SU-DHL-6 (cell line): ENCODE measurements around the gene IARS2.

ENCODE experiments used
- H2AFZ ChIP-seq: fragments of 200-600 bp; sonication (generic); 2 replicates; pipeline ENCODE4 v1.6.1; 2014; ENCODE audit warnings: low read depth, mild to moderate bottlenecking, moderate library complexity, mixed read lengths, antibody characterized with exemption, low read length; ENCODE audit not compliant: severe bottlenecking
- H3F3A ChIP-seq: fragments of 200-600 bp; shearing (Covaris generic); 2 replicates; pipeline ENCODE4 v1.6.0; 2016; ENCODE audit warnings: antibody characterized with exemption, mild to moderate bottlenecking; ENCODE audit not compliant: insufficient read depth
- H3K27ac ChIP-seq: fragments of 200-600 bp; sonication (generic); 2 replicates; pipeline ENCODE4 v1.5.1; 2016; ENCODE audit warnings: low read depth, mild to moderate bottlenecking, low read length, moderate library complexity, mixed read lengths
- H3K27me3 ChIP-seq: fragments of 200-600 bp; sonication (generic), shearing (Covaris generic); 2 replicates; pipeline ENCODE4 v1.6.0; 2014; ENCODE audit warnings: mild to moderate bottlenecking, low read length
- H3K36me3 ChIP-seq: fragments of 200-600 bp; sonication (generic); 2 replicates; pipeline ENCODE4 v1.6.1; 2014; ENCODE audit warnings: mild to moderate bottlenecking, low read length, mixed read lengths
- H3K4me2 ChIP-seq: fragments of 300-600, 200-600 bp; shearing (Covaris generic), sonication (generic); 2 replicates; pipeline ENCODE4 v1.6.0; 2014; ENCODE audit warnings: low read length, low read depth, mild to moderate bottlenecking; ENCODE audit not compliant: poor library complexity, severe bottlenecking
- H3K4me3 ChIP-seq: fragments of 200-600 bp; sonication (generic); 2 replicates; pipeline ENCODE4 v1.5.1; 2014; ENCODE audit warnings: antibody characterized with exemption, low read length, mild to moderate bottlenecking, mixed read lengths; ENCODE audit not compliant: insufficient read depth, poor library complexity, severe bottlenecking
- H3K79me2 ChIP-seq: fragments of 200-600 bp; sonication (generic); 2 replicates; pipeline ENCODE4 v1.6.1; 2014; ENCODE audit warnings: mild to moderate bottlenecking, low read length, moderate library complexity; ENCODE audit not compliant: insufficient read depth
- H3K9ac ChIP-seq: fragments of 200-600 bp; sonication (generic); 2 replicates; pipeline ENCODE4 v1.7.0; 2014; ENCODE audit warnings: mild to moderate bottlenecking, low read length
- H3K9me2 ChIP-seq: fragments of 200-600 bp; sonication (generic); replicated peaks from 2 replicates; pipeline ENCODE4 v1.6.1; 2014; ENCODE audit warnings: low read length; ENCODE audit not compliant: insufficient read depth
- H3K9me3 ChIP-seq: fragments of 200-600 bp; sonication (generic); 2 replicates; pipeline ENCODE4 v1.6.1; 2014; ENCODE audit warnings: low read length, mixed read lengths; ENCODE audit not compliant: insufficient read depth
- H4K20me1 ChIP-seq: fragments of 200-600 bp; sonication (generic); 2 replicates; pipeline ENCODE4 v1.6.1; 2014; ENCODE audit warnings: low read depth, mild to moderate bottlenecking, antibody characterized with exemption, low read length, moderate library complexity, mixed read lengths
- EZH2phosphoT487 ChIP-seq: fragments of 200-600 bp; sonication (generic), shearing (Covaris generic); conservative IDR thresholded peaks from 2 replicates; pipeline ENCODE4 v1.6.1; 2018; ENCODE audit warnings: mild to moderate bottlenecking, antibody characterized with exemption, low read length, moderate library complexity, mixed read lengths
- TF ChIP-seq, protein P1 (sequence below): fragments of 200-600 bp; sonication (generic); IDR thresholded peaks from one replicate; pipeline ENCODE4 v1.5.1; 2017; ENCODE audit warnings: antibody characterized with exemption, mild to moderate bottlenecking, low read length, moderate library complexity; ENCODE audit not compliant: insufficient read depth, poor library complexity, severe bottlenecking

IARS2 gene

DNA sequence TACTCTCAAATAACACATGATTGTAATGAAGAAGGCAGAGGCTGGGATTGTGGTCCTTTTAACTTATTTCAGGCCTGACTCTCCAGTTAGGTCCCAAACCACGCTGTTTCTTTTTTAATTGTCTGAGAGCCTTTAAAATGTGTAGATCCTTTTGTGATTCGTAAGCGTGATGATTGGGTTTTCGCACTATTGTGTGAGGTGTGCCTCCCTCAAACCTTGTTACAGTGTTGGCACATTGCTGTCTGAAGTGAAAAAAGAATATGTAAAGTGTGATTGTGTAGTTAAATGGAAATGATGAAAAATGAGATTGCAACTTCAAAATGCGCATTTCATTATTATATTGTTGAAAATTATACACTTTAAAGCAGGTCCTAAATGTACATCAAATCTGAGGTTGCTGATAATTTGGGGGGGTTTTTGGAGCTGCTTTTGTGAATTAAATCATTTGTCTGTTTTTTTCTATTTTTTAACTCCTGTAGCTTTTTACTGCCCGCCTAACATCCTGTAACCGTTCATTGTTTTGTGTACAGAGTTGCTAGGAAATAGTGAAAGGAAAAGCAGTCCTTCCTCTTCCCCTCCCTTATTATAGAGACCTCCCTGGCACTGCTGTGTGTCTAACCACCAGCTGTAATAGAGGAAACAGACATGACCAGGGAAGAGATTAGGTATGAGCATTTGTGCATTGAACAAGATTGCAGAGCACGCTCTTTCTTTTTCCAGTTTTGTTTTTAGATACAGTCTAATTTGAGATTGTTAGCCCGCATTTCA is 43.3 kb downstream of the IARS2 start:
- peaks cover 37% of the 10 kb centered on the region; the same call in 1 of the 2 replicates for H3K36me3 ChIP-seq
- H3K27ac ChIP-seq = no peak overlapping the region
- H3K4me2 ChIP-seq = no peak overlapping the region
- no peaks in the 10 kb centered on the region for H3K9me3 ChIP-seq
- no peak for TF ChIP-seq EZH2phosphoT487
- TF ChIP-seq, protein P1, sequence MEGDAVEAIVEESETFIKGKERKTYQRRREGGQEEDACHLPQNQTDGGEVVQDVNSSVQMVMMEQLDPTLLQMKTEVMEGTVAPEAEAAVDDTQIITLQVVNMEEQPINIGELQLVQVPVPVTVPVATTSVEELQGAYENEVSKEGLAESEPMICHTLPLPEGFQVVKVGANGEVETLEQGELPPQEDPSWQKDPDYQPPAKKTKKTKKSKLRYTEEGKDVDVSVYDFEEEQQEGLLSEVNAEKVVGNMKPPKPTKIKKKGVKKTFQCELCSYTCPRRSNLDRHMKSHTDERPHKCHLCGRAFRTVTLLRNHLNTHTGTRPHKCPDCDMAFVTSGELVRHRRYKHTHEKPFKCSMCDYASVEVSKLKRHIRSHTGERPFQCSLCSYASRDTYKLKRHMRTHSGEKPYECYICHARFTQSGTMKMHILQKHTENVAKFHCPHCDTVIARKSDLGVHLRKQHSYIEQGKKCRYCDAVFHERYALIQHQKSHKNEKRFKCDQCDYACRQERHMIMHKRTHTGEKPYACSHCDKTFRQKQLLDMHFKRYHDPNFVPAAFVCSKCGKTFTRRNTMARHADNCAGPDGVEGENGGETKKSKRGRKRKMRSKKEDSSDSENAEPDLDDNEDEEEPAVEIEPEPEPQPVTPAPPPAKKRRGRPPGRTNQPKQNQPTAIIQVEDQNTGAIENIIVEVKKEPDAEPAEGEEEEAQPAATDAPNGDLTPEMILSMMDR = no peak
- no peaks in the 10 kb centered on the region for H3K79me2 ChIP-seq
- no peaks in the 10 kb centered on the region for H3K27me3 ChIP-seq
- H3K9ac ChIP-seq = no peak overlapping the region
- no peak overlapping the region for H3K4me3 ChIP-seq
- no peaks in the 10 kb centered on the region for H4K20me1 ChIP-seq
- no peaks in the 10 kb centered on the region for H3K9me2 ChIP-seq
- no peaks in the 10 kb centered on the region; the same call in 1 of the 2 replicates for H3F3A ChIP-seq
- no peak overlapping the region for H2AFZ ChIP-seq

DNA sequence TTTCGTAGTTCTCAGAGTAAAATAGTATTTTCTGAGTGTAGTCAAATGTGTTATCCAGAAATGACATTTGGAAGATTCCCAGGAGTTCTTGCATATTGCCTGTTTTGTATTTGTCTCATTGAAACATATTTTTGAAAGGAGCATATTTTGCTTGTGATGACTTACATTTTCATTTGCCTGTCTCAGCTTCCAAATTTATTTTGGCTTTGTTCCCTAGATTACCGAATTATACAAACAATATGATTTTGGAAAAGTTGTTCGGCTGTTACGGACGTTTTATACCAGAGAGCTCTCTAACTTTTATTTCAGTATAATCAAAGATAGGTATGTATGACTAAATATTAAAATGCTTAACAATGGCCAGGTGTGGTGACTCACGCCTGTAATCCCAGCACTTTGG is 46.0 kb downstream of the IARS2 start:
- H3F3A ChIP-seq = peaks cover 8% of the 10 kb centered on the region
- no peaks in the 10 kb centered on the region for H3K79me2 ChIP-seq
- H3K9me3 ChIP-seq = no peaks in the 10 kb centered on the region
- TF ChIP-seq, protein P1 = no peak
- no peak for TF ChIP-seq EZH2phosphoT487
- H3K4me3 ChIP-seq = no peak overlapping the region
- H3K9ac ChIP-seq = no peak overlapping the region
- H3K27ac ChIP-seq = no peak overlapping the region
- H3K9me2 ChIP-seq = no peaks in the 10 kb centered on the region
- H2AFZ ChIP-seq = no peak overlapping the region
- no peak overlapping the region for H3K4me2 ChIP-seq
- no peaks in the 10 kb centered on the region for H3K27me3 ChIP-seq
- H3K36me3 ChIP-seq = peaks cover 27% of the 10 kb centered on the region; the same call in 1 of the 2 replicates
- no peaks in the 10 kb centered on the region for H4K20me1 ChIP-seq

DNA sequence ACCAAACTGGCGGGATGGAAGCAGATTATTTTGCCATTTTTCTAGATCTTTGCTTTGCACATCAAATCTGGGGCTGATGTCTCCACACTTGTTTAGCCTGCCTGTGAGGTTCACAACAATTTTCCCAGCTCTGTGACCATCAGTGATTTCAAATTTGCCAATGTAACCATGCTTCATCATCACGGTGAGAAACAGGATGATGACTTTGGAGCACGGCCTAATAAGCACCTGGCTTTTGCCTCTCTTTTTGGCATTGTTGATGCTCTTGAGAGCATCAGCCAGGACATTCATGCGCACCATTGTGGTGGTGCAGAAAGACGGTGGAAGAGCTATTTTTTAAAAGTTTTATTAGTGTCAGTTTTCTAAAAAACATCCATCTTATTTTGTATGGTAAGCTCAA is 50.1 kb downstream of the IARS2 start:
- Histone ChIP-seq H3K9ac (no peak overlapping the region), H3K79me2 (no peaks in the 10 kb centered on the region), H4K20me1 (no peaks in the 10 kb centered on the region), H3K4me2 (no peak overlapping the region), H3K27me3 (no peaks in the 10 kb centered on the region), H2AFZ (no peak overlapping the region), H3F3A (peaks cover 28% of the 10 kb centered on the region), H3K9me3 (no peaks in the 10 kb centered on the region), H3K4me3 (no peak overlapping the region), H3K27ac (no peak overlapping the region), H3K9me2 (no peaks in the 10 kb centered on the region), H3K36me3 (peaks cover 26% of the 10 kb centered on the region; the same call in 1 of the 2 replicates)
- TF ChIP-seq, protein P1 = no peak
- no peak for TF ChIP-seq EZH2phosphoT487
